Measurements from ENCODE around the gene HOMER3. TPM values are rescaled to one million over a fixed set of nuclear protein-coding genes. Genes with fewer than 3 reads are reported as not detected.
"Not testable (repeated sequence)": the region's sequence is repeated elsewhere in the genome, so short reads cannot be mapped to it uniquely, and the experiment has no call there.

The HOMER3 gene
- total RNA-seq, 1 donor = 18.9 TPM

DNA sequence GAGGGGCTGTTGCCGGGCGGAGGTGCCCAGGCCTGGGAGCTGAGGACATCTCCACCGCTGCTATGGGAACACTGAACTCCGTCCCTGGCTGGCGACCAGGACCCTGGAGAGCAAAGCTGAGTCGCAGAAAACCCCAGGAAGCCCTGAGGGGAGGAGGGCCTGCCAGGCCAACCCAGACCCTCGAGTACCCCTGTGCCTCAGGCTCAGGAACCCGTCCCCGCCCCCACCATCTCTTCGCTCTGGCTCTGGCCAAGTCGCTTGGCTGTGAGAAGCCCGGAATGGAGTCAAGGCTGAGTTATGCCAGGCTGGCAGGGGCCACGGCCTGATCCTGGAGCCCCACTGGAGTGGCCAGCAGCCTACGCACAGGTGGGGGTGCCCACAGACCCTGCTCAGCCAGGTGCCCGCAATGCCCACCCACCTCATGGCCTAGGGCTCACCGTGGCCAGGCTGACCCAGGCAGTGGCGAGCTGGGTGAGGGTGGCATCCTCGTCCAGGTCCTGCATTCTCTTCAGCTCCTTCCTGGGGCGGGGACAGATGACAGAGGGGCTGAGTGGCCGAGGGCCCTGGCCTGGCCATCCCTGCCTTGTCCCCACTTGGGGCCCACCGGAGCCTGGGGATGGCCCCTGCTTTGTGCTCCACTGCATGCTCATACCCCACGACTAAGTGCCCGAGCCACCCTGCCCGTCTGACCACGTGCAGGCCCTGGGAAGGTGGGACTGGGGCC is 36.5 kb downstream of the HOMER3 start:
- no peak overlapping the region for H3K4me3 ChIP-seq (ENCODE audit: low read length)

DNA sequence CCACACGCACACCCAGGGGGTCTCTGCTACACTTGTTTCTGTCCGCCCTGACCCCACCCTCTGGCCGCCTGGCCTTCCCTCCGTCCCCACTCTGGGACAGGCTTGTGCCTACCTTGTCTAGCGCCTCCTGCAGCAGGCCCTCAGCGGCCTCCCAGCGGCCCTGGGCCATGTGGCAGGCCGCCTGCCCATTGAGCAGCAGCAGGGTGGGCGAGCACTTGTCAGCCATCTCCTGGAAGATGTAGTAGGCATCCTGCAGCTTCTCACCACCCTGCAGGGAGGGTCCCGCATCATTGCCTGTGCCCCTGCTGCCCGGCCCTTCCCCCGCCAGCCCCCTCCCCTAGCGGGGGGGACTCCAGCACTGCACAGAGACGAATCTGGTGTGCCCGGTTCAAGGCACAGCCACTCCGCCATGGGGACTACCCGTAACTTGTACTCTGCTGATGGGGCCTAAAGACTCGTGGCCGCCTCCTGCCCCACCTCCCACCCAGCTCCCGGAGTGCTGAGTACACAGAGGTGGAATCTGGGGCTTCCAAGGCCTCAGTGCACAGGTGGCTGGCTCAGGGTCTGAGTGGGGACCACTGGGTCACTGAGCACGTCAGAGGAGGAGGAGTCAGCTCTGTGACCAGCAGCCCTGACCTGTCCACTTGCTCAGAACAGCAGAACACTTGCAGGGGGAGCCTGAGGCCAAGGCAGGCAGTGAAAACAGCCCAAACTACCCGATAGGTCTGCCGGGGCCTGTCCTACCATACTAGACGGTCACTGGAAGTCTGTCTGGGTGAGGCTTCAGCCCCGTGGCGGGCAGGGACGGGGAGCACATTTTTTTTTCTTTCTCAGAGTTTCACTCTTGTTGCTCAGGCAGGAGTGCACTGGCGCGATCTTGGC is 37.6 kb downstream of the HOMER3 start:
- no peaks in the 10 kb centered on the region for H3K27me3 ChIP-seq (ENCODE audit: insufficient read depth, low read length)
- H3K4me1 ChIP-seq (ENCODE audit: insufficient read depth, low read length) = no peaks in the 10 kb centered on the region
- H3K4me3 ChIP-seq (ENCODE audit: low read length) = no peak overlapping the region
- H3K9me3 ChIP-seq (ENCODE audit: low read depth, low read length) = no peaks in the 10 kb centered on the region

More for the DNA sequence above, 36.5 kb downstream of the HOMER3 start:
- Histone ChIP-seq H3K27me3 (ENCODE audit: insufficient read depth, low read length) (no peaks in the 10 kb centered on the region), H3K9me3 (ENCODE audit: low read depth, low read length) (no peaks in the 10 kb centered on the region), H3K4me1 (ENCODE audit: insufficient read depth, low read length) (no peaks in the 10 kb centered on the region)

DNA sequence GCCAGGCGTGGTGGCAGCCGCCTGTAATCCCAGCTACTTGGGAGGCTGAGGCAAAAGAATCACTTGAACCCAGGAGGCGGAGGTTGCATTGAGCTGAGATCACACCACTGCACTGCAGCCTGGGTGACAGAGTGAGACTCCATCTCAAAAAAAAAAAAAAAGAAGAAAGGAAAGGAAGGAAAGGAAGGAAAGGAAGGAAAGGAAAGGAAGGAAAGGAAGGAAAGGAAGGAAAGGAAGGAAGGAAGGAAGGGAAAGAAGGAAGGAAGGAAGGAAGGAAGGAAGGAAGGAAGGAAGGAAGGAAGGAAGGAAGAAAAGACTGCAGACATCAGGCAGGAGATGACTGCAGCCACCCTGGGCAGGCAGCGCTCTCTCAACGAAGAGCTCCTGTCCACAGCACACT is 38.5 kb downstream of the HOMER3 start:
- not testable (repeated sequence) for H3K4me1 ChIP-seq (ENCODE audit: insufficient read depth, low read length); H3K9me3 ChIP-seq (ENCODE audit: low read depth, low read length); H3K4me3 ChIP-seq (ENCODE audit: low read length); H3K27me3 ChIP-seq (ENCODE audit: insufficient read depth, low read length)

DNA sequence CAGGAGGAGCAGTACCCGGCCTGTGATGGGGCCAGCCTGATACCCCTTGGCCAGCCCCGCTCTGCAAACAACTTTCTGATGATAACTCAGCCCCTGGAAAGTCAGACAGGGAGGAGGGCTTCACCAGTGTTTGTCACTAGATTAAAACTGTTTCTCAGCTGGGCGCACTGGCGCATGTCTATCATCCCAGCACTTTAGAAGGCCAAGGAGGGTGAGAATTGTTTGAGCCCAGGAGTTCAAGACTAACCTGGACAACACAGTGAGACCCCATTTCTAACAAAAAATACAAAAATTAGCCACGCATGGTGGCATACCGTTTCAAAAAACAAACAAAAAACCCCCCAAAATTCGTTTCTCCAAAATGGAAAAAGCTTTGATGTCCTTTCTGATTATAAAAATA is 39.5 kb downstream of the HOMER3 start:
- Histone ChIP-seq H3K27me3 (ENCODE audit: insufficient read depth, low read length) (peaks cover 2% of the 10 kb centered on the region), H3K4me1 (ENCODE audit: insufficient read depth, low read length) (no peaks in the 10 kb centered on the region), H3K4me3 (ENCODE audit: low read length) (no peak overlapping the region), H3K9me3 (ENCODE audit: low read depth, low read length) (no peaks in the 10 kb centered on the region)

DNA sequence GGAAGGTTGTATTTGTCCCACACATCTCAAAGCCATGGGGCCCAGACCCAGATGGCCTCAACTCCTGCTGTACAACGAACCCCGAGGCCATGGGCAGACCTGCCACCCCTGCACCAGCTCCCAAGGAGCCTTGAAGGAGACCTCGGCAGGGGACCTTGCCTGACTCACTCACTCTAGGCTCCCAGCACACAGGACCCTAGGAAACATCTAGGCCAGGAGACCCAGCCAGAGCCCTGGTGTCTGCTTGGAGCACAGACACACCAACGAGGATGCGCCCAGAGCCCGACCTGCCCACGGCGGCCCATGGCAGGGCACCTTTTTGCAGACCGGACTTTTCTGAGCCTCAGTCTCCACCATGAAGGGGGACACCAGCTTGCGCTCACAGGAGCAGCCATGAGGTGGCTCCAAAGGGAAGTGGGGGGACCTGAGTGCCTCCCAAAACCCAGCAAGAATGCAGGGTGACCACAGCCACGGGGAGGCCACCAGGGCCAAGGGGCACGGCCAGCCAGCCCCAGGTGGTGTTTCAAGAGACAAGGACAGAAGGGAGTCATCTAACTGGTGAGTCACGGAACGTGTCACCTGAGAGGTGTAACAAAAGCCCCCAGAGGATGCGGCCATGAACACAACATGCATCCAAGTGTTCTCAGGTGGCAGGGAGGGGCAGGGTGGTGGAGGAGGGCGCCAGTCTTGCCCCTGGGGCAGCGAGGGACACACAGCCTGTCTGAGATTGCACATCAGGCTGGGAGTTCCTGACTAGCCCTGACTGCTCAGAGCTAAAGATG is 40.1 kb downstream of the HOMER3 start:
- H3K4me3 ChIP-seq (ENCODE audit: low read length) = no peak overlapping the region
- H3K4me1 ChIP-seq (ENCODE audit: insufficient read depth, low read length) = no peaks in the 10 kb centered on the region
- H3K9me3 ChIP-seq (ENCODE audit: low read depth, low read length) = no peaks in the 10 kb centered on the region
- peaks cover 4% of the 10 kb centered on the region for H3K27me3 ChIP-seq (ENCODE audit: insufficient read depth, low read length)

DNA sequence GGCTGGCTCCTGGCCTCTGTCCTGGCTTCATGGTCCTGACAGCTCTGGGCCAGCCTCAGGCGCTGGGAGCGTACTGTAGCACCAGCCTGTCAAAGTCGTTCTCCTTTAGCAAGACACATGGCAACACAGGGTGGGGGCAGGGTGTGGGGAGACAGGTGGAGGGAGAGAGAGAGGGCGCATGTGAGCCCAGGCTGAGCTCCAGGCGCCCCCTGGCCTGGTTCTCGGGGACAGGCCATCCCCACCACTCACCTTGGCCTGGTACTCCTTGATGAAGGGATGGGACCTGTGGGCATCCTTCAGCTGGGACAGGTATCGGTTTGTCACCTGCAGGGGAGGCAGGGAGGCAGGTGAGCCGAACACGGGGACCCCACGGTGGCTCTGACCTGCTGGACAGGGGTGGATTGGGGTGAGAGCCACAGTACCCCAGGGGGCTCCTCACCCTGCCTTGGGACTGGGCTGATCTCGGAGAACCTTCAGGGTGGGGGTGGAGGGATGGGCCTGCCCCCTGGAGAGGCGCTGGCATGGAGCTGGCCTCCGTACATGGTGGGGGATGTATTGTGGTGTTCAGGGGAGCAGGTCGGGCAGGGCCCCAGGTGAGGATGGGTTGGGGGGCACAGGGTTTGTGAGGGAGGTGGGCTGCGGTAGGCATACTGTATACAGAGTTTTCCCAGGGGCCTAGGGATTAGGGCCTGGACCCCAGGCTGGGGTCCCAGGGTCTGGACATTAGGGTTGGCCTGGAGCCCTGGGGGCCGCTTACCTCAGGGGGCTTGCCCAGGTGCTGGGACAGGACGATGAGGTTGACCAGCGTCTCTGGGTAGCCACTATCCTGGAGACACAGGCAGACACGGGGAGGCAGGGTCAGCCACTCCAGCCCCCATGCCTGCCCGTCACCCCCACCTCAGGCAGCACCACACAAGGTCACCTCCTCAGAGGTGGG is 41.1 kb downstream of the HOMER3 start:
- peaks cover 7% of the 10 kb centered on the region for H3K4me1 ChIP-seq (ENCODE audit: insufficient read depth, low read length)
- H3K9me3 ChIP-seq (ENCODE audit: low read depth, low read length) = no peaks in the 10 kb centered on the region
- H3K4me3 ChIP-seq (ENCODE audit: low read length) = no peak overlapping the region
- peaks cover 10% of the 10 kb centered on the region for H3K27me3 ChIP-seq (ENCODE audit: insufficient read depth, low read length)

DNA sequence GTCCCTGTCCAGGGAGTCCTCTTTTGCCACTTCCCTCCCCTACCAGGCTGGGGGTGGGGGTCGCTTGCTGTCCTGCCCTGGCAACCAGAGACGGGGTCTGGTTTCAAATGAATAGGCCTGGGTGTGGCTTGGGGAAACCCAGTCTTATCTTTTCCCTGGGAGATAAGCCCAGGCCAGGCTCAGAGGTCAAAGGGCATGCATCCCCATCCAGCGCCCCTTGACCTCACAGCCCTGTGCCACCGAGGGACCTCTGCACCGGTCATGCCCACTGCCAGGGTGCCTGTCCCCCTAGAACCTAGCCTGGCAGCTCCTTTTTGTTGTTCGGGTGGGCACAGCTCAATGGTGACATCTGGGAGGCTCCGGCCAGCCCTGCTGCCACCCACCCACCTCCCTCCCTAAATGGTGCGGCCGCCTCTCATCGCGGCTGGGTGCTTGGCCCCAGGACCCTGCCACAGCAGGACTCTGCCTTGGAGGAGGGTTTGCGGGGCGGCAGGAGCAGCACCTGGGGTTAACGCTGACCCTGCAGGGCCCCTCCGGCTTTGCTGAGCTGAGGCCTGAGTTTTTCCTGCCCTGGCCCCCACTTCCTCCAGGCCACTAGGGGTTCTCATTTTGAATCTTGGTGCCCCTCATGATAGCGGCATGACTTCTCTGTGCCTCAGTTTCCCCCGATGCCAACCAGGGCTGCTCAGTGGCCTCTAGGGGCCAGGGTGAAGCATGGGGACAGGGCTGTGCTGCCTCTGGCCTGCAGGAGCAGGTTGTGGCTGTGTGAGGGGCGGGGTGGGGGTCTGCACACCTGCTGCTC is 42.2 kb downstream of the HOMER3 start:
- no peaks in the 10 kb centered on the region for H3K9me3 ChIP-seq (ENCODE audit: low read depth, low read length)
- peaks cover 16% of the 10 kb centered on the region for H3K27me3 ChIP-seq (ENCODE audit: insufficient read depth, low read length)
- peaks cover 8% of the 10 kb centered on the region for H3K4me1 ChIP-seq (ENCODE audit: insufficient read depth, low read length)
- H3K4me3 ChIP-seq (ENCODE audit: low read length) = no peak overlapping the region

DNA sequence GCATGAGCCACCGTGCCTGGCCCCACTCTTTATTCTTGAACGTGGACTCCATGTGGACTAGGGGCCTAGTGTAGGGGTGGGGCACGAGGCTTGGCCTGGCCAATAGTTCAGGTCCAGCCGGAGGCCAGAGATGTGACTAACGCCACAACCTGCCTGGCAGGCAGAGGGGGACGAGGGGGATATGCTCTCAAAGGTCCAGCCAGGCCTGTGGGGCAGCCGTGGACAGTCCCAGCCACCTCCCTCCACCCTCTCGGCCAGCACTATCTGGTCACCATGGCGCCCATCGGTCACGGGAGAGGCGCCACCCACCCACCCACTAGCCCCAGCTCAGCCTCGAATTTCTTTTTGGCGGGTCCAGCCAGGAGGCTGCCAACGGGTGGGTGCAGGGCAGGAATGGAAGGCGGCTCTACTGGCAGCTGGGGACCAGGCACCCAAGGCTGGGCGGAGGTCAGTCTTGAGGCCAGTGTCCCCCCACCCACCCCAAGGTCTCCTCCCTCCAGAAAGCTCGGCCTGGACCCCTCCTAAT is 42.9 kb downstream of the HOMER3 start:
- Histone ChIP-seq H3K27me3 (ENCODE audit: insufficient read depth, low read length) (peaks cover 16% of the 10 kb centered on the region), H3K9me3 (ENCODE audit: low read depth, low read length) (no peaks in the 10 kb centered on the region), H3K4me3 (ENCODE audit: low read length) (no peak overlapping the region), H3K4me1 (ENCODE audit: insufficient read depth, low read length) (peaks cover 8% of the 10 kb centered on the region)

DNA sequence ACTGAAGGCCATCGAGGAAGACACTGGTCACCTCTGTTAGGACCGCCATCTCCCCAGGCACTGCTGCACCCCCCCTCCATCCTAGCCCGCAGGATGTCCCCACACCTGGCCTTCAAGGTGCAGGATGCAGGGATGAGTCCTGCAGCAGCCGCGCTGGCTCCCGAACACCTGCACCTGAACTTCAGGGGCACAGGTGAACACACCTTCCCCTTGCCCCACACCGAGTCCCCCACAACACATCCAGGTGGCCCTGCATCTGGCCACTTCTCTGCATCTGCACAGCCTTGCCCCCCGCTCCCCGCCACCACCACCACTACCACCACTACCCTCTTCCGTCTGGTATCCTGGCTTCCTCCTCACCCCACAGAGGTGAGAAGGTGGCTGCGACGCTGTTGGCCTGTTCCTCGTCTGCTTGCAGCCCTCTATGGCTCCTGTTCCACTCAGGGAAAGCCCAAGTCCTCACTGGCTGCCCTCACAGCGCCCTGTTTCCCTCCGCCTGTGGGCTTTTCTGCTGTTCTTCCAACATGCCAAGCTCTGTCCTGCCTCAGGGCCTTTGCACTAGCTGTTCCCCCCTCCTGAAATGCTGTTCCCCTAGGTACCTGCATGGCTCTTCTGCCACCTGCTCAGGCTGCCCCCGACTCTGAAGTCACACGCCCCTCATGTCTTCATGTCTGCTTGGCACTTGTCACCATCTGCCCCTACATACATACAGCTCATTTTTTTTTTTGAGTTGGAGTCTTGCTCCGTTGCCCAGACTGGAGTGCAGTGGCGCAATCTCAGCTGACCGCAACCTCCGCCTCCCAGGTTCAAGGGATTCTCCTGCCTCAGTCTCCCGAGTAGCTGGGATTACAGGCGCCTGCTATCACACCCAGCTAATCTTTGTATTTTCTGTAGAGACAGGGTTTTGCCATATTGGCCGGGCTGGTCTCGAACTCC is 43.7 kb downstream of the HOMER3 start:
- Histone ChIP-seq H3K9me3 (ENCODE audit: low read depth, low read length) (no peaks in the 10 kb centered on the region), H3K27me3 (ENCODE audit: insufficient read depth, low read length) (peaks cover 16% of the 10 kb centered on the region), H3K4me3 (ENCODE audit: low read length) (no peak overlapping the region)

DNA sequence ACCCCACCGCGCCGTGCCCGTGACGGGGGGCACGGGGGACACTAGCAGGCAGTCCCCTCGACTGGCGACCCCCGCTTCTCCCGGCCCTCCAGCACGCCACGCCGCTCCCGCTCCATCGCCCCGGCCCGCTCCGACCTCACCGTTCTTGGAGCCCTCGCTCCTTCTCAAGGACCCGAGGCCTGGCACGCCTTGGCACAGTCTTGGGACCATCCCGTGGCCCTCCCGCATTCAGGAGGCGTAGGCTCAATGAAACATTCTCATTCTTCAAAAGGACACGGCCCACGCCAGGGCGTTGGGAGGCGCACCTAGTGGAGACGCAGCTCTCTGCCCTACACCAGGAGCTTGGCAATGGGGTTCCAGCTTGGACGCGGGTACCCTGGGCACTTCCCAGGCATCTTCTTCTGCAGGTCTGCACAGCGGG is 44.6 kb downstream of the HOMER3 start:
- Histone ChIP-seq H3K27me3 (ENCODE audit: insufficient read depth, low read length) (peaks cover 16% of the 10 kb centered on the region), H3K4me3 (ENCODE audit: low read length) (no peak overlapping the region), H3K4me1 (ENCODE audit: insufficient read depth, low read length) (peaks cover 8% of the 10 kb centered on the region), H3K9me3 (ENCODE audit: low read depth, low read length) (no peaks in the 10 kb centered on the region)

More for the DNA sequence above, 43.7 kb downstream of the HOMER3 start:
- peaks cover 8% of the 10 kb centered on the region for H3K4me1 ChIP-seq (ENCODE audit: insufficient read depth, low read length)

DNA sequence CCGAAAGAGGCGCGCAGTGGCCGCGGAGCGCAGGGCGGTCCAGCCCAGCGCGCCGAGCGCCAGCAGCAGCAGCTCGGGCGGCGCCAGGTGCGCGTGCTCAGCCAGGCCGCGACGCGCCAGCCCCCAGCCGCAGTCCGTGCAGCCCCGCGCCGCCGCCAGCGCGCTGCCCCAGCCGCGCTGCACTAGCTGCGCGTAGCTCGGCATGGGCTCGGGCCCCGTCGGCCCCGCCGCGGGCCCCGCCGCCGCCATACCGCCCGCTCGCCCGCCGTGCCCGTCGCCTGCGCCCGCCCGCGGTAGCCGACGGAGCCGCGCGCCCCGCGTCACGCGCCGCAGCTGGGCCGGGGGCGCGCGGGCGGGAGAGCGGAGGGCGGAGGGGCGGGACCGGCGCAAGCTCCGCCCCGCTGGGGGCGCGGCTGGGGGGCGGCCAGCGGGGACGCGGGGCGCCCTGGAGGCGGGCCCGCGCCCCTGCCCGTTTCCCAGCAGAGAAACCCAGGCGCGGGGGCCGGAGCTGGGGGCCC is 45.1 kb downstream of the HOMER3 start, which contains the start of gene CERS1:
TSS of gene CERS1 (minus strand) at position 335 of the 518 bp plus-strand sequence. CDS start at position 249, 86 bp downstream.
- no peak within 1 kb of the TSS for H3K4me3 ChIP-seq (ENCODE audit: low read length)
- peaks cover 16% of the 10 kb centered on the region for H3K27me3 ChIP-seq (ENCODE audit: insufficient read depth, low read length)
- peaks cover 8% of the 10 kb centered on the region for H3K4me1 ChIP-seq (ENCODE audit: insufficient read depth, low read length)
- H3K9me3 ChIP-seq (ENCODE audit: low read depth, low read length) = no peaks in the 10 kb centered on the region

DNA sequence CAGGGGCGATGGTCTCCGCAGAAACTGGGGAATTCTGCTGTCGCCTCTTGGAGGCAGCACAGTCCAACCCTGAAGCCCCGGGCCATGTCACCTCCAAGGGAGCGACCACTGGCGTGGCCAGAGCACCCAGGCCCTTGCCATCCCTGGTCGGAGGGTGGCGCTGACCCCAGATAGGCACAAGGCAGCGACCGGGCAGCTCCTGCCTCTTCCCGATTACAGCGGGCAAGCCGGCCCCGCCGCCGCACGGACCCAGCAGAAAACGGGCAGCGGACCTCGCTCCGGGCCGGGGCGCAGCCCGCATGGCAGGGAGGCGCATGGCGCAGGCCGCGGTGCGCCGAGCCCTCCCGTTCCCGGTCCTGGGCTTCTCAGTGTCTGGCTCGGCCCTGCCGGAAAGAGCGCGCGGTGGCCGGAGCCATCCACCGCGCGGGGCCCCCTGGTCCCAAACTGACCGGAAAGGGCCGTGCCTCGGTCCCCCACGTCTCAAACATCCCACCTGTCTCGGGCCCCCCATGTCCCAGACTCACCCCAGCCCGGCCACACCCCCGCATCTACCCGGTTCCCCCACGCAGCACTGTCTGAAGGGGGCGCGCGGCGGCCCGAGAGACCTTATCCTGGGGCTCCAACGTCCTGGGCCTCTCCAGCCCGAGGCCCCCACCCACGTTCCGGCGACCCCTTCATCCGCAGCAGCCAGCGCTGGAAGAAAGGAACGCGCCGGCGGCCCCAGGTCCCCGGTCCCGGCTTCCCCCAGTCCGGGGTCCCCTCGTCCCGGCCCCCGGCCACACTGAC is 45.8 kb downstream of the HOMER3 start:
- H3K27me3 ChIP-seq (ENCODE audit: insufficient read depth, low read length) = peaks cover 16% of the 10 kb centered on the region
- H3K4me3 ChIP-seq (ENCODE audit: low read length) = no peak overlapping the region
- H3K4me1 ChIP-seq (ENCODE audit: insufficient read depth, low read length) = peaks cover 8% of the 10 kb centered on the region
- no peaks in the 10 kb centered on the region for H3K9me3 ChIP-seq (ENCODE audit: low read depth, low read length)
